ENCODE results near the gene FNBP1.

FNBP1 gene

DNA sequence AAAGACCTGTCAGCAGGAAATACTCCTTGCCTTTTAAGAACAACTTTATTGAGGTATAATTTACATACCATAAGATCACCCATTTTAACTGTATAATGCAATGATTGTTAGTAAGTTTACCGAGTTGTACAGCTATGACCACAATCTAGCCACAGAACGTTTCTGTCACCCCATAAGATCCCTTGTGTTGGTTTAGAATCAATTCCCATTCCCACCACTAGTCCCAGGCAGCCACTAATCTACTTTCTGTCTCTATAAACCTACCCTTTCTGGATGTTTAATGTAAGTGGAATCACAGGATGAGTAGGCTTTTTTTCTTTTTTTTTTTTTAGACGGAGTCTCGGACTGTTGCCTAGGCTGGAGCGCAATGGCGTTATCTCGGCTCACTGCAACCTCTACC, 15.2 kb upstream of the FNBP1 start:
- peaks cover 81% of the 10 kb centered on the region for H3K79me2 ChIP-seq (ENCODE audit: low read length)
- no peak overlapping the region for H3K4me3 ChIP-seq (ENCODE audit: low read length)
- no peaks in the 10 kb centered on the region for H3K36me3 ChIP-seq (replicated peaks; ENCODE audit: insufficient read depth, low read length)
- TF ChIP-seq, protein P1, sequence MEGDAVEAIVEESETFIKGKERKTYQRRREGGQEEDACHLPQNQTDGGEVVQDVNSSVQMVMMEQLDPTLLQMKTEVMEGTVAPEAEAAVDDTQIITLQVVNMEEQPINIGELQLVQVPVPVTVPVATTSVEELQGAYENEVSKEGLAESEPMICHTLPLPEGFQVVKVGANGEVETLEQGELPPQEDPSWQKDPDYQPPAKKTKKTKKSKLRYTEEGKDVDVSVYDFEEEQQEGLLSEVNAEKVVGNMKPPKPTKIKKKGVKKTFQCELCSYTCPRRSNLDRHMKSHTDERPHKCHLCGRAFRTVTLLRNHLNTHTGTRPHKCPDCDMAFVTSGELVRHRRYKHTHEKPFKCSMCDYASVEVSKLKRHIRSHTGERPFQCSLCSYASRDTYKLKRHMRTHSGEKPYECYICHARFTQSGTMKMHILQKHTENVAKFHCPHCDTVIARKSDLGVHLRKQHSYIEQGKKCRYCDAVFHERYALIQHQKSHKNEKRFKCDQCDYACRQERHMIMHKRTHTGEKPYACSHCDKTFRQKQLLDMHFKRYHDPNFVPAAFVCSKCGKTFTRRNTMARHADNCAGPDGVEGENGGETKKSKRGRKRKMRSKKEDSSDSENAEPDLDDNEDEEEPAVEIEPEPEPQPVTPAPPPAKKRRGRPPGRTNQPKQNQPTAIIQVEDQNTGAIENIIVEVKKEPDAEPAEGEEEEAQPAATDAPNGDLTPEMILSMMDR (IDR thresholded peaks at IDR 0.05; ENCODE audit: low read length) = peak; percentile 24
- TF ChIP-seq EZH2 (optimal IDR thresholded peaks at IDR 0.05; ENCODE audit: low read depth, low read length) (no peak), EZH2phosphoT487 (IDR thresholded peaks at IDR 0.05; ENCODE audit: low read length) (no peak)
- H3K9me2 ChIP-seq (replicated peaks; ENCODE audit: insufficient read depth, low read length) = no peaks in the 10 kb centered on the region
- no peak overlapping the region for H2AFZ ChIP-seq (ENCODE audit: low read length)
- 0 out of 2 replicates have a peak, but pooled peaks cover 5% of the 10 kb centered on the region for H3K4me1 ChIP-seq (ENCODE audit: low read length)
- H3K27ac ChIP-seq (ENCODE audit: low read length) = no peak overlapping the region
- no peak overlapping the region for H3K9ac ChIP-seq (ENCODE audit: low read length)
- H3K4me2 ChIP-seq (ENCODE audit: low read depth, low read length) = no peak overlapping the region
- H4K20me1 ChIP-seq (ENCODE audit: insufficient read depth, low read length) = no peaks in the 10 kb centered on the region
- H3K27me3 ChIP-seq (replicated peaks; ENCODE audit: insufficient read depth, low read length) = no peaks in the 10 kb centered on the region
- no peaks in the 10 kb centered on the region for H3K9me3 ChIP-seq (replicated peaks; ENCODE audit: insufficient read depth, low read length)
- H3F3A ChIP-seq (ENCODE audit: insufficient read depth, low read length) = no peaks in the 10 kb centered on the region
- DNase-seq = peak; percentile 11

DNA sequence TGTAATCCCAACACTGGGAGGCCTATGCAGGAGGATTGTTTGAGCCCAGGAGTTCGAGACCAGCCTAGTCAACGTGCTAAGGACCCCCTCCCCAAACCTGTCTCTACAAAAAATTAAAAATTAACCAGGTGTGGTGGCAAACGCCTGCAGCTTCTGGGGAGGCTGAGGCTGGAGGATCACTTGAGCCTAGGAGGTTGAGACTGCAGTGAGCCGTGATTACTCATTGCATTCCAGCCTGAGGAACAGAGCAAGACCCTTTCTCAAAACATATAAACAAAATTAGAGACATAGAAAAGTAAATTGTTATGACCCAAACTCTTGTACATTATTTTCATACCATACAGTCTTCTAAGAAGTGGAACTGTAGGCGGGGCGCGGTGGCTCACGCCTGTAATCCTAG, 11.8 kb upstream of the FNBP1 start:
- H3K9me3 ChIP-seq (replicated peaks; ENCODE audit: insufficient read depth, low read length) = no peaks in the 10 kb centered on the region
- 0 out of 2 replicates have a peak, but pooled peaks cover 4% of the 10 kb centered on the region for H3F3A ChIP-seq (ENCODE audit: insufficient read depth, low read length)
- no peak overlapping the region for H2AFZ ChIP-seq (ENCODE audit: low read length)
- H3K27ac ChIP-seq (ENCODE audit: low read length) = no peak overlapping the region
- peaks cover 9% of the 10 kb centered on the region; the same call in 1 of the 2 replicates for H3K4me1 ChIP-seq (ENCODE audit: low read length)
- peak overlapping the region; percentile 88; the same call in 1 of the 2 replicates for H3K9ac ChIP-seq (ENCODE audit: low read length)
- H3K4me3 ChIP-seq (ENCODE audit: low read length) = peak overlapping the region; percentile 90
- H4K20me1 ChIP-seq (ENCODE audit: insufficient read depth, low read length) = no peaks in the 10 kb centered on the region
- peaks cover 58% of the 10 kb centered on the region for H3K79me2 ChIP-seq (ENCODE audit: low read length)
- no peaks in the 10 kb centered on the region for H3K36me3 ChIP-seq (replicated peaks; ENCODE audit: insufficient read depth, low read length)
- TF ChIP-seq EZH2phosphoT487 (IDR thresholded peaks at IDR 0.05; ENCODE audit: low read length) = no peak
- TF ChIP-seq EZH2 (optimal IDR thresholded peaks at IDR 0.05; ENCODE audit: low read depth, low read length) = no peak
- TF ChIP-seq, protein P1 (IDR thresholded peaks at IDR 0.05; ENCODE audit: low read length) = no peak
- DNase-seq = no peak
- no peaks in the 10 kb centered on the region for H3K27me3 ChIP-seq (replicated peaks; ENCODE audit: insufficient read depth, low read length)
- H3K4me2 ChIP-seq (ENCODE audit: low read depth, low read length) = peak overlapping the region; percentile 93
- H3K9me2 ChIP-seq (replicated peaks; ENCODE audit: insufficient read depth, low read length) = no peaks in the 10 kb centered on the region

DNA sequence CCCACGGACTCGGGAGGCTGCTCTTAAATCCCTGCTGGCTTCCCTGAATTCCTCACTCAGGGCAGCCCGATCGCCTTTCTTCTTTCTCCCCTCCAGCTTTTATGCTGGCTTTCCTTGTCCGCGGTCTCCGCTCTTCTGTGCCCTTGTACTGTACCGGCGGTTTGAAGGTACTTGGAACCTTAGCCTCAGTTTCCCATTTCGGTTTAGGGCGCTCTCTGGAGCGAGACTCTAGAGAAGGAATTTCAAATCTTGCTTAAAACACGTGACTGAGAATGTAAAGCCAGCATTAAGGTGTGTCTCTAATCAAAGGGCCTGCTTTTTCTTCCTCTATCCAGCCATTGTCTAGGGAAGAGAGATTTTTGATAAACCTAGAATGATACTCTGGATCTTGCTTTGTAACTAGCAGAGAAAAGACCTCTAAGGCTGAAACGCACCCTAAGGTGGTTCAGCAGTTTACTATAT, 11.4 kb upstream of the FNBP1 start:
- H3K9me2 ChIP-seq (replicated peaks; ENCODE audit: insufficient read depth, low read length) = no peaks in the 10 kb centered on the region
- H3K4me2 ChIP-seq (ENCODE audit: low read depth, low read length) = peak overlapping the region; percentile 93
- no peaks in the 10 kb centered on the region for H3K36me3 ChIP-seq (replicated peaks; ENCODE audit: insufficient read depth, low read length)
- no peaks in the 10 kb centered on the region for H3K27me3 ChIP-seq (replicated peaks; ENCODE audit: insufficient read depth, low read length)
- no peaks in the 10 kb centered on the region for H4K20me1 ChIP-seq (ENCODE audit: insufficient read depth, low read length)
- peak overlapping the region; percentile 88 for H3K9ac ChIP-seq (ENCODE audit: low read length)
- no peaks in the 10 kb centered on the region for H3K9me3 ChIP-seq (replicated peaks; ENCODE audit: insufficient read depth, low read length)
- H3K4me3 ChIP-seq (ENCODE audit: low read length) = peak overlapping the region; percentile 90
- no peak for DNase-seq
- H2AFZ ChIP-seq (ENCODE audit: low read length) = peak overlapping the region; percentile 87; the same call in 1 of the 2 replicates
- H3K4me1 ChIP-seq (ENCODE audit: low read length) = peaks cover 9% of the 10 kb centered on the region; the same call in 1 of the 2 replicates
- peaks cover 54% of the 10 kb centered on the region for H3K79me2 ChIP-seq (ENCODE audit: low read length)
- H3K27ac ChIP-seq (ENCODE audit: low read length) = peak overlapping the region; percentile 55; the same call in 1 of the 2 replicates
- TF ChIP-seq EZH2phosphoT487 (IDR thresholded peaks at IDR 0.05; ENCODE audit: low read length) = no peak
- TF ChIP-seq, protein P1 (IDR thresholded peaks at IDR 0.05; ENCODE audit: low read length) = no peak
- no peak for TF ChIP-seq EZH2 (optimal IDR thresholded peaks at IDR 0.05; ENCODE audit: low read depth, low read length)
- H3F3A ChIP-seq (ENCODE audit: insufficient read depth, low read length) = 0 out of 2 replicates have a peak, but pooled peaks cover 4% of the 10 kb centered on the region
